T-helper 2 cell treated with Interferon-gamma antibody and Interleukin-4, amounts not matched to agents 5 μg/mL and 100 μg/mL, for 36 hours (primary cell): Measurements from ENCODE around the gene PPM1E.
"Not testable (repeated sequence)": the region's sequence is repeated elsewhere in the genome, so short reads cannot be mapped to it uniquely, and the experiment has no call there.

ENCODE experiments used
- DNase-seq: peaks from one replicate; pipeline ENCODE4 v3.0.0; 2021; ENCODE audit warnings: low spot score
- H3K27ac Mint-ChIP-seq: one replicate; pipeline ENCODE4 v1.8.0; 2021; ENCODE audit warnings: mild to moderate bottlenecking, mixed read lengths
- H3K27me3 Mint-ChIP-seq: one replicate; pipeline ENCODE4 v1.8.0; 2021; ENCODE audit warnings: low read depth, mixed read lengths
- H3K36me3 Mint-ChIP-seq: one replicate; pipeline ENCODE4 v1.8.0; 2021; ENCODE audit warnings: low read depth, mixed read lengths
- H3K4me1 Mint-ChIP-seq: one replicate; pipeline ENCODE4 v1.8.0; 2021; ENCODE audit warnings: low read depth, mixed read lengths
- H3K4me3 Mint-ChIP-seq: one replicate; pipeline ENCODE4 v1.8.0; 2022; ENCODE audit warnings: mild to moderate bottlenecking, moderate library complexity, mixed read lengths
- H3K9me3 Mint-ChIP-seq: one replicate; pipeline ENCODE4 v1.8.0; 2021; ENCODE audit warnings: mixed read lengths

Gene PPM1E

DNA sequence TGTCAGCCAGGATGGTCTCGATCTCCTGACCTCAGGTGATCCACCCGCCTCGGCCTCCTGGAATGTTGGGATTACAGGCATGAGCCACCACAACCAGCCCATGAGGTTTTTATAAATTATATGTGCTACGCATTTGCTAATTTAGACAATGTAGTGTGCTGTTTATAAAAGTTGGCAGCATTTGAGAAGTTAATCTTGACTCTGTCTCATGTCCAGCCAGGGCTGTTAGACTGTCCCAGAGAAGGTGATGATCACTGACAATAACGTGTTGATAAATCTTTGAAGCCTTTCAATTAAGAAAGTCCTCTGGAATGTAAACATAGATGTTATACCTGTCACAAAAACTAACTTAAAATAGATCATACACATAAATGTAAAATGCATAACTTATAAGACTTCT is 82.0 kb downstream of the PPM1E start:
- Mint-ChIP-seq H3K4me3 (no peak overlapping the region), H3K27ac (no peak overlapping the region), H3K9me3 (no peaks in the 10 kb centered on the region), H3K27me3 (peaks cover 23% of the 10 kb centered on the region), H3K4me1 (no peaks in the 10 kb centered on the region), H3K36me3 (no peaks in the 10 kb centered on the region)
- no peak for DNase-seq

DNA sequence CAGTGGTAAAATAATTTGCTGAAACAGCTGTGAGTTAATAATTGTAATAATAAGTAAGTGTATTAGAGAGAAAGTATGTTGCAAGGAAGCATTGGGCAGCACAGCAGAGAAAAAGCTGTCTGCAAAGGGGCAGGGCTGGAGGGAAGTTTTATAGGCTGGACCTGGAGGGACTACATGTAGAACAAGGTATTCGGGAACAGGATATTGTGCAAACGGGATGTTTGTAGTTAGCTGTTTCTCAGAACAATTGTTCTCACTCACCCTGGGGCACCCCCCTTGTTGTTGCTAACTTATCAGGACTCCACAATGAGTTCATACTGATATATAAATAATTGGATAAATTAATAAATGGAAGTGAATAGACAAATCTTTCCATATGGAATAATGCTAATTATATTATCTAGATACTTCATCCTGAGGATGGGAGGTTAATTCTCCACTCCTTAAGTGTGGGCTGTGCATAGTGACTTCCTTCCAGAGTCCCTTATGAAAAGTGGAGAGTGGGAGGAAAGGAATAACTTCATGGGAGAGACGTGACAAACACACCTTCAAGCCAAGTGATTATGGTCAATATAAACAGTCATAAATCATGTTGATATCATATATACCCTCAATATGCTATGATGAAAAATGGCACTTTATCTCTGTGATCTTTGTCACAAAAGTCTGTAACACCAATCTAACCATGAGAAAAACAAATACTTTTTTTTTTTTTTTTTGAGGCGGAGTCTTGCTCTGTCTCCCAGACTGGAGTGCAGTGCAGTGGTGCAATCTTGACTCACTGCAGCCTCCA is 85.4 kb downstream of the PPM1E start:
- Mint-ChIP-seq H3K27me3 (peaks cover 13% of the 10 kb centered on the region), H3K4me1 (no peaks in the 10 kb centered on the region), H3K27ac (no peak overlapping the region), H3K36me3 (no peaks in the 10 kb centered on the region), H3K9me3 (no peaks in the 10 kb centered on the region), H3K4me3 (no peak overlapping the region)
- no peak for DNase-seq

DNA sequence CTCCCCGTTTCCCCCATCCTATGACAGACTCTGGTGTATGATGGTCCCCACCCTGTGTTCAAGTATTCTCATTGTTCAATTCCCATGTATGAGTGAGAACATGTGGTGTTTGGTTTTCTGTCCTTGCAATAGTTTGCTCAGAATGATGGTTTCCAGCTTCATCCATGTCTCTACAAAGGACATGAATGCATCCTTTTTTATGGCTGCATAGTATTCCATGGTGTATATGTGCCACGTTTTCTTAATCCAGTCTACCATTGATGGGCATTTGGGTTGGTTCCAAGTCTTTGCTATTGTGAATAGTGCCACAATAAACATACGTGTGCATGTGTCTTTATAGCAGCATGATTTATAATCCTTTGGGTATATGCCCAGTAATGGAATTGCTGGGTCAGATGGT is 90.8 kb downstream of the PPM1E start:
- H3K4me1 Mint-ChIP-seq, H3K27ac Mint-ChIP-seq, H3K36me3 Mint-ChIP-seq, DNase-seq, H3K9me3 Mint-ChIP-seq, H3K4me3 Mint-ChIP-seq: not testable (repeated sequence)
- peaks cover 15% of the 10 kb centered on the region for H3K27me3 Mint-ChIP-seq

DNA sequence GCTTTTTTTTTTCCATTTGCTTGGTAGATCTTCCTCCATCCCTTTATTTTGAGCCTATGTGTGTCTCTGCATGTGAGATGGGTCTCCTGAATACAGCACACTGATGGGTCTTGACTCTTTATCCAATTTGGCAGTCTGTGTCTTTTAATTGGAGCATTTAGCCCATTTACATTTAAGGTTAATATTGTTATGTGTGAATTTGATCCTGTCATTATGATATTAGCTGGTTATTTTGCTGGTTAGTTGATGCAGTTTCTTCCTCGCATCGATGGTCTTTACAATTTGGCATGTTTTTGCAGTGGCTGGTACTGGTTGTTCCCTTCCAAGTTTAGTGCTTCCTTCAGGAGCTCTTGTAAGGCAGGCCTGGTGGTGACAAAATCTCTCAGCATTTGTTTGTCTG is 94.5 kb downstream of the PPM1E start:
- not testable (repeated sequence) for DNase-seq, H3K4me3 Mint-ChIP-seq, H3K27ac Mint-ChIP-seq, H3K4me1 Mint-ChIP-seq, H3K36me3 Mint-ChIP-seq, H3K9me3 Mint-ChIP-seq
- peaks cover 19% of the 10 kb centered on the region for H3K27me3 Mint-ChIP-seq

DNA sequence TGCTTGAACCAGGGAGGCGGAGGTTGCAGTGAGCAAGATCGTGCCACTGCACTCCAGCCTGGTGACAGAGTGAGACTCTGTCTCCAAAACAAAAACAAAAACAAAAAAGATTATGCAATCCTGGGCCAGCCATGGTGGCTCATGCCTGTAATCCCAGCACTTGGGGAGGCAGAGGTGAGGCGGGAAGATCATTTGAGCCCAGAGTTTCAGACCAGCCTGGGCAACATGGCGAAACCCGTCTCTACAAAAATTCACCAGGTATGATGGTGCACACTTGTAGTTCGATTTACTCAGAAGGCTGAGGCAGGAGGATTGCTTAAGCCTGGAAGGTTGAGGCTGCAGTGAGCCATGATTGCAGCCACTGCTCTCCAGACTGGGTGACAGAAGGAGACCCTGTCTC is 109.6 kb downstream of the PPM1E start:
- Mint-ChIP-seq H3K27me3 (peaks cover 17% of the 10 kb centered on the region), H3K9me3 (no peaks in the 10 kb centered on the region), H3K27ac (no peak overlapping the region), H3K36me3 (no peaks in the 10 kb centered on the region), H3K4me1 (no peaks in the 10 kb centered on the region), H3K4me3 (no peak overlapping the region)
- no peak for DNase-seq

DNA sequence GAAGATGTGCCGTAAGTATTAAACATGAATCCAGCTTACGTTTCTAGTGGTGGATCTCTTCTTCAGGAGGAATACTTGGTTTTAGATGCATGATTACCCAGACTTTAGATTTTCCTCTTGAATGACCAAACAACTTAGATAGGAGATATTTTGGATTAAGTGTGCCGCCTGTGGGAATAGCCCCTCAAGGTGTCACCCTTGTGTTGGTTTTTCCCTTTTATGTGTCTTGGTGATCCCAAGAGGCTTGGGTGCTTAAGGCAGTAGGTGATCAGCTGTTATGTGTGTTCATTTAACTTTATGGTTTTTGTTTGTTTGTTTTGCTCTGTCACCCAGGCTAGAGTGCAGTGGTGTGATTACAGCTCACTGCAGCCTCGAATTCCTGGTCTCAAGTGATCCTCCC is 115.1 kb downstream of the PPM1E start:
- Mint-ChIP-seq H3K27ac (no peak overlapping the region), H3K4me3 (no peak overlapping the region), H3K36me3 (no peaks in the 10 kb centered on the region), H3K4me1 (no peaks in the 10 kb centered on the region), H3K27me3 (peaks cover 28% of the 10 kb centered on the region), H3K9me3 (no peaks in the 10 kb centered on the region)
- no peak for DNase-seq

DNA sequence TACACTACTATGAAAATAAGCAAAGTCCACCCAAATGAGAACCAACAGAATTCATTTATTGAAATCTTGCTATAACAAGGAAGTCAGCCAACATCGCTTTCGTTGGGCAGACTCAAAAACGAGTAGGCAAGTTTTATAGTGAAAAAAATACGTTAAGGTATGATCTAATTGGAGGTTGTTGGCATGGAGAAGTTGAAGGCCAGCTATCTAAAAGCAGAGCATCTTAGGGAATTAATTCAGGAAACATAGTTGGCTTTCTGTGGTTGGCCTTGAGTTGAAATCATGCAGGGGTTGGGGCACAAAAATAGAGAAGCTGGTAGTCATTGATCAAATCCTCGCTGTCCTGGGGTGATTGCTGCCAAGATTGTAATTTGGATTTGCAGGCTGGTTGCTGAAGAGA is 118.3 kb downstream of the PPM1E start:
- no peaks in the 10 kb centered on the region for H3K9me3 Mint-ChIP-seq
- H3K36me3 Mint-ChIP-seq = no peaks in the 10 kb centered on the region
- H3K27ac Mint-ChIP-seq = no peak overlapping the region
- no peak for DNase-seq
- no peak overlapping the region for H3K4me3 Mint-ChIP-seq
- peaks cover 21% of the 10 kb centered on the region for H3K27me3 Mint-ChIP-seq
- no peaks in the 10 kb centered on the region for H3K4me1 Mint-ChIP-seq

DNA sequence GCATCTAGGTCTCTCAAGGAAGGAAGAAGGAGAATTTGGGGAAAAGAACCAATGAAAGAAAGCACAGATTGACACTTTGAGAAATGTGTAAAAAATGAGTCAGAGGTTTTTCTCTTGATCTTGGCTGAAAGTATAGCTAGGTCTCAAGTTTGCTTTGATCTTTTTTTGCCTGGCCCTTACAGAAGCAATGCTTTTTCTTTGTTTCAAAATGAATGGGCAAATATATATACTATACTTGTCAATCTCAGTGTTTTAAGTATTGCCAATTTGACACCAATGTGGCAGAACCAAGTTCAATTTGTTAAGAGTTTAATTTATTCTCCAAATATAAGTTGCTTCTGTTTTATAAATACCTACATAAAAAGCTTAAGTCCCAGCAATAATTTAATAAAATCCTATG is 119.6 kb downstream of the PPM1E start:
- peaks cover 12% of the 10 kb centered on the region for H3K27me3 Mint-ChIP-seq
- H3K4me3 Mint-ChIP-seq = no peak overlapping the region
- H3K27ac Mint-ChIP-seq = no peak overlapping the region
- no peak for DNase-seq
- H3K36me3 Mint-ChIP-seq = no peaks in the 10 kb centered on the region
- H3K9me3 Mint-ChIP-seq = no peaks in the 10 kb centered on the region
- H3K4me1 Mint-ChIP-seq = no peaks in the 10 kb centered on the region

DNA sequence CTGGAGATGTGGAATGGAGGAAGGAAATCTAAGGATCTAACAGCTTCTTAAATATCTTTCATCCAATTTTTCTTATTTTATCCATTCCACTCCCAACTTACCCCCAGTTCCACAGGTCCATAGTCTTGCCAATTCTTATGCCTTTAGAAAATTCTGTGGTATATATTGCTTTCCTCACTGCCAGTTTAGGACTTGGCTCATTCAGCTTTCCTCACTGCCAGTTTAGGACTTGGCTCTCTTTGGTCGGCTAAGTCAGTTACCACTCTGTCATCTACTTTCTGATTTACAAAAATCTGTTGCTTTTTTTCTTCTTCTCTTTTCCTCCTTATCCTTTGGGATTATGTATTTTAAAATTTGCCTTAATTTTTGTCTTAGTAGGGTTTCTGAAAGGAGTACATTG is 128.5 kb downstream of the PPM1E start:
- no peak for DNase-seq
- Mint-ChIP-seq H3K27me3 (peaks cover 10% of the 10 kb centered on the region), H3K36me3 (no peaks in the 10 kb centered on the region), H3K4me1 (no peaks in the 10 kb centered on the region), H3K4me3 (no peak overlapping the region), H3K9me3 (no peaks in the 10 kb centered on the region), H3K27ac (no peak overlapping the region)

DNA sequence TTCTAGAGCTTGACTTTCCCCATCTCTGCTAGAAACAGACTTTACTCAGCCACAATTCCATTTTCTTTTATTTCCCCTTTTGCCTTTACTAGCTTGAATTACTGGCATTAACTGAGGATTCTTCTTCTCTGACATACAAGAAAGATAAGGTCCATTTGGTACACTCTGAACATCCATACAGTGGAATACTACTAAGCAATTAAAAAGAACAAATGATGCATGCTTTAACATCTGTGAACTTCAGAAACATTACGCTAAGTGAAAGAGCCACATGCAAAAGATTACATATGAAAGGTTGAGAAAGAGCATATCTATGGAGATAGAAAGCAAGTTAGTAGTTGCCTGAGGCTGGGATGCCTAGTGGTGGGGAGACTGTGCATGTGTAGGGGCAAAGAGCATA is 130.9 kb downstream of the PPM1E start:
- no peak overlapping the region for H3K4me3 Mint-ChIP-seq
- H3K36me3 Mint-ChIP-seq = no peaks in the 10 kb centered on the region
- H3K27me3 Mint-ChIP-seq = peaks cover 10% of the 10 kb centered on the region
- DNase-seq = no peak
- H3K27ac Mint-ChIP-seq = no peak overlapping the region
- no peaks in the 10 kb centered on the region for H3K4me1 Mint-ChIP-seq
- H3K9me3 Mint-ChIP-seq = no peaks in the 10 kb centered on the region

DNA sequence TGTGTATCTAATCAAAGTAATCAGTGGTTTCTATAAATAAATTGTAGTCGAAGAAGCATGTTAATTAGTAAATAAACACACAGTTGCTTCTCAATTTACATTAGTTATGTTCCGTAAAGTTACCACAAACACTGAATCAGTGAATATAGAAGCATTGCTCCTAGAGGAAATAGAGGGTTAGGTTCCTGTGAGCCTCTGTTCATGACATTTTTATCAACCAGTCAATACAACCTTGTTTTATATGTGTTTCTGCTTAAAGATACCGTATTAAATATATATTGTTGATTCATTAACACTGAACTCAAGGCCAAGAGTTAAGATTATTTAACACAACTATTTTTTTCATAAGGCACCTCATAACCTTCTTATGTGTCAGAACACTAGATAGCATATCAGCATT is 134.3 kb downstream of the PPM1E start:
- Mint-ChIP-seq H3K4me3 (no peak overlapping the region), H3K4me1 (no peaks in the 10 kb centered on the region), H3K9me3 (no peaks in the 10 kb centered on the region), H3K36me3 (no peaks in the 10 kb centered on the region), H3K27me3 (peaks cover 14% of the 10 kb centered on the region), H3K27ac (no peak overlapping the region)
- DNase-seq = no peak

DNA sequence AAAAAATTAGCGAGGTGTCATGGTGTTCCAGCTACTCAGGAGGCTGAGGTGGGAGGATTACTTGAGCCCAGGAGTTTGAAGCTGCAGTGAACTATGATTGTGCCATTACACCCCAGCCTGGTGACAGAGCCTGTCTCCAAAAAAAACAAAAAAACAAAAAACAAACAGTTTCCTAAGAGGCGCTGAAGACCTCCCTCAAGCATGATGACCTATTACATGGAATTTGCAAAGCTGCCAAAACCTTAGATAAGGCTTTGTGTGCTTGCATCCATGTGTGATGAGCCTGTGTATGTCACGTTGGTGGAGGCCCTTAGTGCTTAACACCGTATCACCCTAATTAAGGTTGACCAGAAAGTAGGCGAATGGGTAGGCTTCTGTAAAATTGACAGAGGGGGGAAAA is 143.5 kb downstream of the PPM1E start:
- H3K4me1 Mint-ChIP-seq = no peaks in the 10 kb centered on the region
- H3K36me3 Mint-ChIP-seq = no peaks in the 10 kb centered on the region
- peaks cover 5% of the 10 kb centered on the region for H3K9me3 Mint-ChIP-seq
- no peak overlapping the region for H3K27ac Mint-ChIP-seq
- DNase-seq = no peak
- no peak overlapping the region for H3K4me3 Mint-ChIP-seq
- H3K27me3 Mint-ChIP-seq = peaks cover 10% of the 10 kb centered on the region

DNA sequence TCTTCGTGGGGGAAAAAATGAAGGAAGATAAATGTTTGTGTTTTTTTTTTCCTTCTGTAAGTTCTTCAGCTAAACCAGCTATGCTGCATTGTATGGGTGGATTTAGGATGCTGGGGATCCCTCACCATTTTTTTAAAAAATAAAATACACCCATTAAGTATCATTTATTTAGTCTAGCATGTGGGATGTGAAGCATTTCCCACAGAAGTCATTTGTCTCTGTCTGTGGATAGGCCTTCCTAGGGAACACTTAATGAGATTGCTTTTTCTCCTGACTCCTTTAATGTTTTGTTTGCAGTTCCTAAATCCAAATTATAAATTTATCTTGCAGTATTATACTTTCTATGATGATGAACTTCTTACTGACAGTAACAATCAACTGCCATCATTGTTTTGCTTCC is 146.7 kb downstream of the PPM1E start:
- Mint-ChIP-seq H3K27ac (no peak overlapping the region), H3K9me3 (peaks cover 5% of the 10 kb centered on the region)

DNA sequence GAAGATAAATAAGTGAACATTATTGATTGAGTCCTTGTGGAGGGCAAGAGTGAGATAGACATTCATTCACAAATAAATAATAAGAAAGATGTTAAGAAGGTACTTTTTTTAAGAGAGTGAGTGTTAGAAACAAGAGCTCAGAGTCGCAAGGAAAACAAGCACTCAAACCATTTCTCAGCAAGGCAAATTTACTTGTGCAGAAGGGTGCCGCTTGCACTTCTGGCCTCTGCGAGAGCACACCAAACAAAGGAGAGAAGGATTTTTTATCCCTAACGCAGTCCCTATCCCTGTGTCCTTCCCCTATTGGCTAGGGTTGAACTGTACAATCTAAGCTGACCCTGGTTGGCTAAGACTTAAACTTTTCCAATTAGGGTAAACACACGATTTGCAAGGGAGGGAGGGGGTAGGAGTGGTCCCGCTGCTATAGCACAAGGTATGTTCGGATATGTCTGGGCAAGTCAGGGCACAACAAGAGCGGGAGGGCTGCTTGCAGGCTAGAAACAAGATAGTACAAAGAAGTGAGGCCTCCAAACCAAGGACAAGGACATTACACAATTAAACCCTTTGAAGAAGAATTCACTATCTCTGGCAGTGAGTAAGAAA is 156.2 kb downstream of the PPM1E start:
- Mint-ChIP-seq H3K4me3 (no peak overlapping the region), H3K36me3 (no peaks in the 10 kb centered on the region), H3K27ac (no peak overlapping the region), H3K9me3 (peaks cover 11% of the 10 kb centered on the region), H3K27me3 (no peaks in the 10 kb centered on the region), H3K4me1 (no peaks in the 10 kb centered on the region)
- DNase-seq = no peak

More for the DNA sequence above, 146.7 kb downstream of the PPM1E start:
- DNase-seq = no peak
- no peaks in the 10 kb centered on the region for H3K4me1 Mint-ChIP-seq
- peaks cover 1% of the 10 kb centered on the region for H3K36me3 Mint-ChIP-seq
- H3K27me3 Mint-ChIP-seq = peaks cover 11% of the 10 kb centered on the region
- no peak overlapping the region for H3K4me3 Mint-ChIP-seq

DNA sequence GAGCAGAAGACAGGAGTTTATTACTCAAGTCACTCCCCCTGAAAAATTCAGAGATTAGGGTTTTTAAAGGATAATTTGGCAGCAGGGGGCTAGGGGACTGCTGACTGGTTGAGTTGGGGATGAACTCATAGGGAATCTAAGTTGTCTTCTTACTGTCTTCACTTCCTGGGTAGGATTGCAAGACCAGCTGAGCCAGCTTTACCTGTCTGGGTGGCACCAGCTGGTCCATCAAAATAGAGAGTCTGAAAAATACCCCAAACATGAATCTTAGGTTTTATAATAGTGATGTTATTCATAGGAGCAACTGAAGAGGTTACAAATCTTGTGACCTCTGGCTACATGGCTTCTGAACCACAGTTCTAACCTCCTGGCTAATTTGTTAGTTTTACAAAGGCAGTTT is 157.9 kb downstream of the PPM1E start:
- no peak overlapping the region for H3K27ac Mint-ChIP-seq
- H3K27me3 Mint-ChIP-seq = peaks cover 2% of the 10 kb centered on the region
- peaks cover 11% of the 10 kb centered on the region for H3K9me3 Mint-ChIP-seq
- no peak for DNase-seq
- no peaks in the 10 kb centered on the region for H3K4me1 Mint-ChIP-seq
- H3K36me3 Mint-ChIP-seq = no peaks in the 10 kb centered on the region
- no peak overlapping the region for H3K4me3 Mint-ChIP-seq
